HEK293T (cell line): ENCODE data around the gene C16orf54.

Experiments used
- BHLHE40 ChIP-seq: fragments of 450-650 bp; IDR thresholded peaks from 2 replicates; pipeline ENCODE4 v1.6.1; 2016; ENCODE audit warnings: mild to moderate bottlenecking, moderate library complexity, borderline replicate concordance
- CTBP1 ChIP-seq: fragments of 450-650 bp; IDR thresholded peaks from 2 replicates; pipeline ENCODE4 v1.6.1; 2016; ENCODE audit warnings: borderline replicate concordance
- ELF4 ChIP-seq: fragments of 450-650 bp; IDR thresholded peaks from 2 replicates; pipeline ENCODE4 v1.6.1; 2017; ENCODE audit warnings: antibody characterized with exemption
- FOXK2 ChIP-seq: fragments of 450-650 bp; IDR thresholded peaks from 2 replicates; pipeline ENCODE4 v1.6.1; 2016; ENCODE audit warnings: mild to moderate bottlenecking
- FOXM1 ChIP-seq: fragments of 450-650 bp; IDR thresholded peaks from 2 replicates; pipeline ENCODE4 v1.6.1; 2017; ENCODE audit warnings: mild to moderate bottlenecking, borderline replicate concordance
- NFRKB ChIP-seq: fragments of 450-650 bp; IDR thresholded peaks from 2 replicates; pipeline ENCODE4 v1.6.1; 2016; ENCODE audit warnings: mild to moderate bottlenecking, moderate library complexity
- SP1 ChIP-seq: fragments of 450-650 bp; IDR thresholded peaks from 2 replicates; pipeline ENCODE4 v1.6.1; 2017
- SUZ12 ChIP-seq: fragments of 450-650 bp; IDR thresholded peaks from 2 replicates; pipeline ENCODE4 v1.6.1; 2016; ENCODE audit warnings: mild to moderate bottlenecking
- TARDBP ChIP-seq: fragments of 450-650 bp; IDR thresholded peaks from 2 replicates; pipeline ENCODE4 v1.6.1; 2016

DNA sequence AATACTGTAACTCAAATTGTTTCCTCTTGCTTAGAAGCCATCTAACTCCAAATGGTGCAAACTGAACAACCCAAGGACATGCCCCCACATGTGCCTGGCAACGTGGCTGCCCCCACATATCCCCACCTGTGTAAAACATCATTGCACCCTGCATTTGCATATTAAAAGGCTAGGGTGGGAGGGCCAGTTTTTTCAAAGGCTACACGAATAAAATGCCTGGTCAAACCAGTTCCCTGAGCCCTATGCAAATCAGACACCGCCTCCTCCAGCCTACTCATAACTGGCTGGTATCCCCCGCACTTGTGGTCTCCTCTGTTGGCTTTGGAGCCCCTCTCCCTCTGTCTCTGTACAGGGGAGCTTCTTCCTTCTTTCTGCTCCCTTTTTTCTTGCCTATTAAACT lies 26.7 kb downstream of the C16orf54 start:
- TF ChIP-seq BHLHE40 (no peak), SP1 (no peak), TARDBP (no peak), FOXK2 (no peak), FOXM1 (no peak), ELF4 (no peak), CTBP1 (no peak), NFRKB (no peak), SUZ12 (no peak)
